Measurements from ENCODE around the gene GPR101.

GPR101 gene

GRCh38 chrX:137033774-137034507 is at the start of gene GPR101:
GPR101 (minus strand) TSS chrX:137033995; CDS start chrX:137031674, 2,321 bp downstream.
- DNase-seq: no peak

- no peak for DNase-seq
Measured at GRCh38 chrX:137081239-137081638, 47.4 kb upstream of the GPR101 start.

- DNase-seq: no peak
Measured at GRCh38 chrX:137072396-137072795, 38.6 kb upstream of the GPR101 start.

- DNase-seq: no peak
Measured at GRCh38 chrX:137071596-137071995, 37.8 kb upstream of the GPR101 start.

- no peak for DNase-seq
Measured at GRCh38 chrX:137067147-137067546, 33.4 kb upstream of the GPR101 start.

- no peak for DNase-seq
Measured at GRCh38 chrX:137062915-137063617, 29.3 kb upstream of the GPR101 start.

- no peak for DNase-seq
Measured at GRCh38 chrX:137058339-137059127, 24.7 kb upstream of the GPR101 start.

- peak; percentile 18 to 20 for DNase-seq
Measured at GRCh38 chrX:137052643-137053235, 18.9 kb upstream of the GPR101 start.

GRCh38 chrX:137051978-137052642 is 18.3 kb upstream of the GPR101 start:
- peak; percentile 76 to 77 for DNase-seq

GRCh38 chrX:137044893-137045292 is 11.1 kb upstream of the GPR101 start:
- DNase-seq: no peak

GRCh38 chrX:137043736-137044135 is 9.9 kb upstream of the GPR101 start:
- DNase-seq: no peak

- no peak for DNase-seq
Measured at GRCh38 chrX:137041329-137041728, 7.5 kb upstream of the GPR101 start.

GRCh38 chrX:137040113-137040794 is 6.5 kb upstream of the GPR101 start:
- no peak for DNase-seq

- no peak for DNase-seq
Measured at GRCh38 chrX:137034508-137034872, 695 bp upstream of the GPR101 start.

- DNase-seq: no peak
Measured at GRCh38 chrX:137032841-137033773, 688 bp downstream of the GPR101 start.

- no peak for DNase-seq
Measured at GRCh38 chrX:137032341-137032694, 1.5 kb downstream of the GPR101 start.

GRCh38 chrX:137031517-137032340 is 2.1 kb downstream of the GPR101 start:
- DNase-seq: peak; percentile 14 to 18

GRCh38 chrX:137031039-137031438 is 2.8 kb downstream of the GPR101 start:
- no peak for DNase-seq

- no peak for DNase-seq
Measured at GRCh38 chrX:137028699-137029098, 5.1 kb downstream of the GPR101 start.

GRCh38 chrX:137025930-137026329 is 7.9 kb downstream of the GPR101 start:
- no peak for DNase-seq
